GM19023 (cell line): ENCODE results near the gene ROCK2.

ENCODE experiments used
- ATAC-seq: cut with Tn5 transposase; IDR thresholded peaks from one replicate; pipeline ENCODE4 v1.9.1; 2021; ENCODE audit warnings: mild to moderate bottlenecking, moderate library complexity; ENCODE audit not compliant: unreplicated experiment

The ROCK2 gene

GRCh38 chr2:11132036-11132671, 212.3 kb downstream of the ROCK2 start:
- peak; percentile 8 for ATAC-seq

GRCh38 chr2:11131166-11131920, 213.1 kb downstream of the ROCK2 start:
- no peak for ATAC-seq
